Body of pancreas (tissue), 4 donors: ENCODE data around the gene PATE3. TPM values are rescaled to one million over a fixed set of nuclear protein-coding genes. Genes with fewer than 3 reads are reported as not detected.

ENCODE experiments used
- ATAC-seq: fragments of 150-250 bp; one replicate; pipeline ENCODE4 v1.9.1; 2016
- DNase-seq, 4 donors: peaks; one replicate each; pipeline ENCODE4 v3.0.0-alpha.2; 2019
- H3K27ac ChIP-seq, 4 donors: fragments of 200-600 bp; sonication (generic); 1 replicate in 3 of 4; 2 replicates in 1 of 4; pipeline versions ENCODE4 v1.5.1 to v1.6.1; 2016 to 2019; ENCODE audit warnings: mild to moderate bottlenecking in 1 of 4, mixed read lengths in 1 of 4, moderate library complexity in 1 of 4
- H3K27me3 ChIP-seq, 2 donors: fragments of 200-600 bp; sonication (generic); one replicate each; pipeline ENCODE4 v1.6.0; 2016; ENCODE audit warnings: mild to moderate bottlenecking in 1 of 2
- H3K36me3 ChIP-seq, 2 donors: fragments of 200-600 bp; sonication (generic); replicated peaks in 1 of 2; 2 replicates each; pipeline ENCODE4 v1.5.1; 2016; ENCODE audit warnings: low read depth in 2 of 2; ENCODE audit not compliant: insufficient read depth in 1 of 2
- H3K4me1 ChIP-seq: fragments of 200-600 bp; sonication (generic); one replicate; pipeline ENCODE4 v1.6.0; 2016
- H3K4me3 ChIP-seq, 2 donors: fragments of 200-600 bp; sonication (generic); 1 replicate in 1 of 2; 2 replicates in 1 of 2; pipeline ENCODE4 v1.5.1; 2016 to 2019
- H3K9me3 ChIP-seq, 3 donors: fragments of 200-600 bp; sonication (generic); 1 replicate in 2 of 3; 2 replicates in 1 of 3; pipeline ENCODE4 v1.5.1; 2016
- CTCF ChIP-seq, 7 experiments: fragments of 450-650 bp in 4 of 7; fragments of 200-600 bp in 3 of 7; sonication (generic) in 3 of 7; IDR thresholded peaks; one replicate each; pipeline ENCODE4 v1.5.1; 2016 to 2019; ENCODE audit warnings: antibody characterized with exemption in 7 of 7
- POLR2A ChIP-seq, 3 donors: fragments of 450-650 bp; IDR thresholded peaks; one replicate each; pipeline ENCODE4 v1.6.1; 2016; ENCODE audit warnings: antibody characterized with exemption in 3 of 3, mild to moderate bottlenecking in 2 of 3
- WGBS, 2 donors: methylation state at CpG; one replicate each; pipeline ENCODE4 v1.1.5; 2017; 5-methylcytosine and 5-hydroxymethylcytosine counted together
- intact Hi-C: fragments of 100-400 bp; cut with DNase I; formaldehyde crosslinking; loops from one replicate; pipeline ENCODE4 v1.15.1; 2023
- total RNA-seq, 2 donors: library from RNA; depleted of rRNA; stranded (reverse); fragments of >200 nt; gene quantifications; one replicate each; pipeline ENCODE4 v1.1.0, GENCODE V29; 2016

PATE3 gene
- total RNA-seq, 2 donors from 2014 or later, result not detected

DNA sequence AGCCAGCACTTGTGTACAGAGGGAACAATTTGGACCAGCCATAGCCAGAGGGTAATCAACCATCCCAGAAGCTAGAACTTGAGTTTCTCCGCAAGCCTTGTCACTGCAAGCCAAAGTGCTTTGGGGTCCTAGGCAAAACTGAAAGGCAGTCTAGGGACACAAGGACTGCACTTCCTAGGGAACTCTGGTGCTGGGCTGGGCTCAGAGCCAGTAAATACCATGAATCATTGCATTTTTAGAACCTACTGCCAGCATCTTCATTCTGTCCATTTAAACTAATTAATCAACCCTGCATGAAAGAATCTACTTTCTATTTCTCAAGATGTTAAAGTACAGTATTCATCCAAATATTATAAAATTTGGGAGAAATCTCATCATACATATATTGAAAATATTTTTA is 20.0 kb downstream of the PATE3 start:
- DNase-seq (no peak), ATAC-seq (no peak)
- Histone ChIP-seq H3K27me3 (no peaks in the 10 kb centered on the region), H3K9me3 (no peaks in the 10 kb centered on the region), H3K4me1 (no peaks in the 10 kb centered on the region), H3K36me3 (no peaks in the 10 kb centered on the region), H3K4me3 (no peak overlapping the region), H3K27ac (no peak overlapping the region)
- WGBS, 2 donors, result 91% methylated on average over 1 of the region's 1 CpG; no CpG with 5 or more reads in 1 of the 2 donors
- TF ChIP-seq POLR2A (IDR thresholded peaks at IDR 0.05), result no peak
- no peak for TF ChIP-seq CTCF (IDR thresholded peaks at IDR 0.05)
- intact Hi-C loops, result no loop called here

DNA sequence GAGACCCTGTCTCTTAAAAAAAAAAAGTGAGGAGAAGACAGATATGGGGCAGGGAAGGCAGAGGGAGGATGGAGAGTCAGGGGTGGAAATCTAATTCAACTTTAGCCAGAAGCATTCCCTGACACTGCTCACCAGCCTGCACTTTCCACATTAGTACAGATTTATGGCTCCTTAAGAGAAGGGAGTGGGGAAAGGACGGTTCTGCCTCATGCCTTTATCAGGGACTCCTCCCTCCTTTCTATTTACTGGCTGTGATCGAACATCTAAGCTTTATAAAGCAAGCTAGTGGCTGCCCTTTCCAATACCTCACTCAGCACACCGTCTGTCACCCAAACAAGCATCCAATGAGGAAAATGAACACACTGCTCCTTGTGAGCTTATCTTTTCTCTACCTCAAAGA is 45.1 kb downstream of the PATE3 start, which contains the start of gene PATE4:
Gene PATE4 (plus strand): TSS at position 301 of the 400 bp plus-strand sequence. CDS start 44 bp downstream, at position 345.
- WGBS, 2 donors, result 24 to 28% methylated on average over 3 of the region's 3 CpGs

GRCh38 chr11:125835748-125836147 is 47.8 kb downstream of the PATE3 start:
- H3K4me1 ChIP-seq, result no peaks in the 10 kb centered on the region
- TF ChIP-seq CTCF (IDR thresholded peaks at IDR 0.05) (no peak), POLR2A (IDR thresholded peaks at IDR 0.05) (no peak)
- DNase-seq, result no peak
- no peak overlapping the region for H3K27ac ChIP-seq
- intact Hi-C loops, result no loop called here
- H3K27me3 ChIP-seq, result no peaks in the 10 kb centered on the region
- no peak for ATAC-seq
- no peak overlapping the region for H3K4me3 ChIP-seq
- WGBS, 2 donors, result 67 to 69% methylated on average over 6 of the region's 6 CpGs
- H3K36me3 ChIP-seq, result no peaks in the 10 kb centered on the region
- no peaks in the 10 kb centered on the region for H3K9me3 ChIP-seq

More for the DNA sequence above, 45.1 kb downstream of the PATE3 start, which contains the start of gene PATE4:
- ATAC-seq, result no peak
- intact Hi-C loops, result no loop called here
- TF ChIP-seq POLR2A (IDR thresholded peaks at IDR 0.05), result no peak
- no peak for TF ChIP-seq CTCF (IDR thresholded peaks at IDR 0.05)
- DNase-seq, result no peak
- Histone ChIP-seq H3K27me3 (no peaks in the 10 kb centered on the region), H3K9me3 (no peaks in the 10 kb centered on the region), H3K27ac (no peak within 1 kb of the TSS), H3K4me1 (no peaks in the 10 kb centered on the region), H3K36me3 (no peaks in the 10 kb centered on the region), H3K4me3 (no peak within 1 kb of the TSS)

Other genes with a start within 250 kb of the PATE3 start
- 10 to 100 TPM; 63.3 to 75.2 TPM for gene EI24, start 218.7 kb upstream of the PATE3 start, total RNA-seq
- gene STT3A, start 195.3 kb upstream of the PATE3 start, total RNA-seq, result 10 to 100 TPM; 22.1 to 70.3 TPM
- 1 to 10 TPM in 1 of 2 donors, under 1 TPM in 1; 0.33 to 1.8 TPM for gene CHEK1, start 163.0 kb upstream of the PATE3 start, total RNA-seq
- gene ACRV1, start 107.3 kb upstream of the PATE3 start, total RNA-seq, result not detected
- gene PATE1, start 41.8 kb upstream of the PATE3 start, total RNA-seq, result not detected
- gene PATE2, start 9.3 kb upstream of the PATE3 start, total RNA-seq, result not detected
- not detected for gene PATE4, start 45.2 kb downstream of the PATE3 start, total RNA-seq
- gene HYLS1, start 99.5 kb downstream of the PATE3 start, total RNA-seq, result 1 to 10 TPM in 1 of 2 donors, under 1 TPM in 1; 0.33 to 1.3 TPM
- gene PUS3, start 115.1 kb downstream of the PATE3 start, total RNA-seq, result 1 to 10 TPM; 1.6 to 9.6 TPM
- gene DDX25, start 116.4 kb downstream of the PATE3 start, total RNA-seq, result under 1 TPM in 1 of 2 donors, not detected in 1; 0.26 TPM
- gene VSIG10L2, start 157.9 kb downstream of the PATE3 start, total RNA-seq, result not detected